HTR-8/SVneo (cell line): Measurements from ENCODE around the gene MMP14.
A peak's percentile ranks its signal among the peaks of the same experiment; 100 is the strongest.

Experiments used
- DNase-seq: peaks from one replicate; pipeline ENCODE4 v3.0.0; 2011; ENCODE audit warnings: low spot score, mixed read lengths; ENCODE audit not compliant: insufficient read length
- FAIRE-seq: peaks from 2 replicates; lab custom pipeline; 2011; peaks lifted over from hg19 to GRCh38; lab: Jason Lieb, UNC

The MMP14 gene

GRCh38 chr14:22882529-22883172 lies 46.3 kb downstream of the MMP14 start:
- FAIRE-seq (no peak), DNase-seq (peak; percentile 6)

GRCh38 chr14:22883173-22883976 lies 47.0 kb downstream of the MMP14 start, which contains the start of gene REM2:
TSS of gene REM2 (plus strand) at chr14:22883222. CDS start at chr14:22883288, 66 bp downstream.
- DNase-seq = no peak

GRCh38 chr14:22884076-22884737 lies 47.8 kb downstream of the MMP14 start:
- DNase-seq (no peak), FAIRE-seq (no peak)

More at GRCh38 chr14:22883173-22883976, 47.0 kb downstream of the MMP14 start, which contains the start of gene REM2:
- no peak for FAIRE-seq

GRCh38 chr14:22884738-22885523 lies 48.5 kb downstream of the MMP14 start:
- FAIRE-seq (no peak), DNase-seq (no peak)

GRCh38 chr14:22885975-22886374 lies 49.6 kb downstream of the MMP14 start:
- FAIRE-seq (no peak), DNase-seq (no peak)

- no peak for FAIRE-seq
- DNase-seq = no peak
Observed at GRCh38 chr14:22886500-22887259, 50.3 kb downstream of the MMP14 start.

- DNase-seq = peak; percentile 40
- no peak for FAIRE-seq
Observed at GRCh38 chr14:22887260-22887989, 51.0 kb downstream of the MMP14 start.

- DNase-seq (no peak), FAIRE-seq (no peak)
Observed at GRCh38 chr14:22887990-22888378, 51.6 kb downstream of the MMP14 start.

GRCh38 chr14:22888662-22889061 lies 52.3 kb downstream of the MMP14 start:
- DNase-seq (no peak), FAIRE-seq (no peak)

GRCh38 chr14:22890416-22890815 lies 54.0 kb downstream of the MMP14 start:
- DNase-seq (no peak), FAIRE-seq (no peak)

- FAIRE-seq = no peak
- no peak for DNase-seq
Observed at GRCh38 chr14:22892488-22892887, 56.1 kb downstream of the MMP14 start.

- DNase-seq = no peak
- no peak for FAIRE-seq
Observed at GRCh38 chr14:22893706-22894105, 57.3 kb downstream of the MMP14 start.

- DNase-seq (no peak), FAIRE-seq (no peak)
Observed at GRCh38 chr14:22895402-22895801, 59.0 kb downstream of the MMP14 start.

- no peak for DNase-seq
- FAIRE-seq = no peak
Observed at GRCh38 chr14:22896356-22896755, 60.0 kb downstream of the MMP14 start.

GRCh38 chr14:22896760-22897159 lies 60.4 kb downstream of the MMP14 start:
- DNase-seq (no peak), FAIRE-seq (no peak)

GRCh38 chr14:22897357-22897756 lies 61.0 kb downstream of the MMP14 start:
- FAIRE-seq (no peak), DNase-seq (no peak)
